KBM-7 (cell line): Measurements from ENCODE around the gene LGALS3.

Experiments
- DNase-seq: peaks from one replicate; pipeline ENCODE4 v3.0.0-alpha.2; 2015
- in situ Hi-C: fragments of 300-500 bp; cut with MboI; formaldehyde crosslinking; loops from 2 replicates; pipeline ENCODE4 v1.14.3; 2020; ENCODE audit warnings: low sequenced_read_pairs, low pct_unique_long_range_greater_than_20kb, mixed read lengths

The LGALS3 gene

DNA sequence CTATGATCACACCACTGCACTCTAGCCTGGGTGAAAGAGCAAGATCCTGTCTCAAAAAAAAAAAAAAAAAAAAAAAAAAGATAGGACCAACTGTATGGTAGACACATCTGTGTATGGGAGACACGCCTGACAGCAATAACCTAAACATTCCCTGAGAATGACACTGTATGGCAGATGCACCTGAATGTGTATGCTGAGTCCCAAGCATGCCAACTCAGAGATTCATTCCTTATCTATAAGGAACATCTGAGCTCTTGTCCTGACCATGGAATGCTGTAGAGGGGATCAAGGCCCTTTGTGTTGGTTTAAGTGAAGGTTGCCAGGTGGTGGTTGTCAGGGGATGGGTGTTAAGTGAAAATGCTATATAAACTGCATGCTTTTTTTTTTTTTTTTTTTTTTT, 19.2 kb upstream of the LGALS3 start:
- in situ Hi-C loops = no loop called here
- no peak for DNase-seq

DNA sequence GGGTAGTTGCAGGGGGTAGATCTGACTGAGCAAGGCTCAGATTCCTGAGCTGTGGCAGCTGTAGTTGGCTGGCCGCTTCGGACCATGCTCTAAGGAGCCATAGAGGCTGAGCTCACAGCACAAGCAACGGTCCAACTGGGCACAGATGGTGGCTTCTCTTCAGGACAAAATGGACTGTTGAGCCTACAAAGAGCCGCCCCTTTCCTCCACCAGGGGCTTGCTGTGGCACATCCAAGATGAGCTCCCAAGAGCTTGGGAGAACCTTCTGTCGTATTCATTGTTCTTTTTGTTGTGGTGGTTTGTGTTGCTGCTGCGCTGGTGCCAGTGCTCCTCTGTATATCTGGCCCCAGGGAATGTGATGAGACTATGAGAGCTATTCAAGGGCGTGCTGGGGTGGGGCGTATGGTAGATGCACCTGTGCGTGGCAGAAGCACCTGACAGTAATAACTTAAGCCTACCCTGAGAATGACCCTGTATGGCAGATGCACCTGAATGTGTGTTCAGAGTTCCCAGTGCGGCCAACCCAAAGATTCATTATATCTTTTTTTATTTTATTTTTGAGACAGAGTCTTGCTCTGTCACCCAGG, 17.8 kb upstream of the LGALS3 start:
- in situ Hi-C loops = no loop called here
- DNase-seq = no peak

DNA sequence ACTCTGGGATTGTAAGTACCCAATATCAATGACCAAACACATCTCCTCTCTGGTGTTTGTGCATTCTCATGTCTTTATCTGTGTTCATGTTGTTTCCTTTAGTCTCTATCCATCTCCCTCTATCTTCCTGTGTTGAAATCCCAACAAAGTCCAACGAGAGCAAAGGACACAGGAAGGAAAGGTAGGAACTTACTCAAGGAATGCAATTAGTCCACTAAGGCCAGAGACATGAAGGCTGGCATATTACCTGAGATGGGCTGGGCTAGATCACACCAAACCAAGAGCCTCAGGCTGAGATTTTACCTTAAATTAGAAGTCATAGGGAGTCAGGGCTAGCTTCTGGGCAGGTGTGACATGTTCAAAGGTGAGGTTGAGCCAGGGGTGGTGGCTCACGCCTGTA, 14.3 kb upstream of the LGALS3 start:
- in situ Hi-C loops = no loop called here
- DNase-seq = no peak

DNA sequence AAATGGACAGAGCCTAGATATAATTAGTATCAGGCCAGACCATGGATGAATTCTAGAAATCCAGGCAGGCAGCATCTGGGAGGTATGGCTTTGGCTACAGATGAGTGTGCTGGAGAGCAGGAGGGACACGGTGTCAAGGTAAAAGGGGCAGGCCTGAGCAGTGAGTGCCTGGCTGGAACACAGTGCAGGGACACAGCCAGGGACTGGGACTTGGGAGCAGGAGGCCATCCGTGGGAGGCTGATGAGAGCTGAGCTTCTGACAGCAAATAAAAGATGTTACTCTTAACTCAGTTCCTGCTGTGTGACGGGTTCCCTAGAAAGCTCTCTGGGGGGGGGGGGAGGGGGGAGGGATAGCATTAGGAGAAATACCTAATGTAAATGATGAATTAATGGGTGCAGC, 13.6 kb upstream of the LGALS3 start:
- no peak for DNase-seq

DNA sequence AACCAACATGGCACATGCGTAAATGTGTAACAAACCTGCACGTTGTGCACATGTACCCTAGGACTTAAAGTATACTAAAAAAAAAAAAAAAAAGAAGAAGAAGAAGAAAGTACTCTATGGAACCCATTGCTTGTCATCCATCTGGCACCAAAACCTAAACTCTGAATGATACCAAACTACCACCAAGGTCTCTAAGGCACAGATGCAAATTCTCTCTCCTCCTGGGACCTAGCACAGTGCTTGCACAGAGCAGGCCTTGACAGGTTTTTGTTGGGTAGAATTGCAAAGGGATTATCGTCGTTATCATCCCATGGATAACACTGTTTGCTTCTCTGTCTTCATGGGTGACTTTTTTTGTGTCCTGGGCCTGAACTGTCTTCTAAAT, 13.2 kb upstream of the LGALS3 start:
- in situ Hi-C loops = no loop called here
- DNase-seq = no peak

More for the DNA sequence above, 13.6 kb upstream of the LGALS3 start:
- in situ Hi-C loops = no loop called here

DNA sequence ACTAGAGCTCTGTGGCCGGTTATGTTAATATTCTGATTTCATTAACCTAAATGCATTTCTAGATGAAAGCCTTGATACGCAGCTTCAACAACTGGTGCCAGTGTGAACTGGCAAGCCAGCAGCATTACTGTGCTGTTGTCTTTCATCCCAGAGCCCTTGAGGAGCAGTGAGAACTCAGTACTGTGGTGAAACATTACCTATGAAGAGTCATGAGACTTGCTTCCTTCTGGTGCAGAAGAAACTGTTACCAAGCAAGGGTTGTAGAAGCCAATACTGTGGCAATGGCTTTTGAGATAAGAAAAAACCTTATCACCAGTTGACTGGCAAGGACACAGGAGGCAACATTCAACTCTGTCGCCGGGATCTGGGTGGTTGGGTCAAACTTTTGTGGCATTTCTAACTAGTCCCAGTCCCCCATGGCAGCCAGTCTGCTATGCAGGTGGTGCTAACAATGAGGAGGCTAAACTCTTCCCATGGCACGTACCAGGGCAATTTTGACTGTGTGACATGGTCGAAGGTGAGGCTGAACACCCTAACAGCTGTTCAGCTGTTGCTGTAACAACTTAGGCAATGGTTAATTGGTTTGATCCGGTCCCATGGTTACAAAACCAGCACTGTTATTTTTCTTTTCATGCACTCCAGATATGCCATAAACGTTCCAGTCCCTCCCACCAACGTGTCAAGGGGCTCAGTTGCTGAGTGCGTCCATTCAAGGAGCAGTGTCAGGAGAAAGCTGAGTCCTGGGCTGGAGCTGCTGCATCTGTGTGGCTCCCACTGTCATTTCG, 12.6 kb upstream of the LGALS3 start:
- in situ Hi-C loops = no loop called here
- no peak for DNase-seq

DNA sequence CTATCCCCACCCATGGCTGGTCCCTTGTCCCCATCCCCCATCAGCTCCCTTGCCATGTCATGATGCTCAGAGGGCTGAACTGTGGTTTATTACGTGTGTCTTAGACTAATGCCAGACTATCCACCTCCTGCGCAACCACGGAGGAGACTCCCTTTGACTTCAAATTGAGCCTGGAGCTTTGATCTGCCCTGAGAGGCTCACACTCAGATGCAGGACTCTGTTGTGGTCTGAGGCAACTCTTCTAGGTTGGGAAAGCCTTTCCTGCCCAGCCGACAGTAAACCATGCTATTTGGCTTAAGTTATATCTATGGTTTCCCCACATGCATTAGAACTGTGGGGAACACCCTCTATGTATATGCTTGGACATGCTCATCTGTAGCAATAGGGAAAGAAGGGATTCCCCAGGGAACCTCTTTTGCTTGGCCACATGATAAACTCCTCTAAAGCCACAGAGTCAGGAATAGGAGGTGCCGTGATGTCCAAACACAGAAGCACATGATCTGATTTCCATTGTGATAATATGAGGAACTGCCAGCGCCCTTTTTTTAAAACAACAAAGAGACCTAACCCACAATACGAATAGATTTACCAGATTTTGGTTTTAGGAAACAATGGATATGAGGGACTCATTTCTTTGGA, 11.1 kb upstream of the LGALS3 start:
- in situ Hi-C loops = no loop called here
- peak; percentile 41 for DNase-seq

DNA sequence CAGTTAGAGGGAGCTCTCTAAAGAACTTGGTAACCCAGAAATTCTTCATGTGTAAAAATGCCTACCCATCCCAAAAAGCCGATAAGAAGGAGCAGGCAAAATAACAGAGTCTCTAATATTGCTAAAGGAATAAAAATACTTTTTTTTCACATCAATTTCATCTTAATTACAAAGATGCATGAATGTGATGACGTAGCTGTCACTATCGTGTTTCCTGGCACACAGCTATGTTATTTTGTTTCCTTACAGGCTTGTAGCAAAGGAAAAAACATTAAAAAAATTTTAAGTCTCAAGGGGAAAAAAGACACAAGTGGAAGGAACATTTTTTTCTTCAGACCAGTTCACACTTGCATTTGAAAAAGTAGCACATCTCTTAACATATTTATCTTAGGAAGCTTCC, 10.3 kb upstream of the LGALS3 start:
- DNase-seq = no peak
- in situ Hi-C loops = no loop called here

DNA sequence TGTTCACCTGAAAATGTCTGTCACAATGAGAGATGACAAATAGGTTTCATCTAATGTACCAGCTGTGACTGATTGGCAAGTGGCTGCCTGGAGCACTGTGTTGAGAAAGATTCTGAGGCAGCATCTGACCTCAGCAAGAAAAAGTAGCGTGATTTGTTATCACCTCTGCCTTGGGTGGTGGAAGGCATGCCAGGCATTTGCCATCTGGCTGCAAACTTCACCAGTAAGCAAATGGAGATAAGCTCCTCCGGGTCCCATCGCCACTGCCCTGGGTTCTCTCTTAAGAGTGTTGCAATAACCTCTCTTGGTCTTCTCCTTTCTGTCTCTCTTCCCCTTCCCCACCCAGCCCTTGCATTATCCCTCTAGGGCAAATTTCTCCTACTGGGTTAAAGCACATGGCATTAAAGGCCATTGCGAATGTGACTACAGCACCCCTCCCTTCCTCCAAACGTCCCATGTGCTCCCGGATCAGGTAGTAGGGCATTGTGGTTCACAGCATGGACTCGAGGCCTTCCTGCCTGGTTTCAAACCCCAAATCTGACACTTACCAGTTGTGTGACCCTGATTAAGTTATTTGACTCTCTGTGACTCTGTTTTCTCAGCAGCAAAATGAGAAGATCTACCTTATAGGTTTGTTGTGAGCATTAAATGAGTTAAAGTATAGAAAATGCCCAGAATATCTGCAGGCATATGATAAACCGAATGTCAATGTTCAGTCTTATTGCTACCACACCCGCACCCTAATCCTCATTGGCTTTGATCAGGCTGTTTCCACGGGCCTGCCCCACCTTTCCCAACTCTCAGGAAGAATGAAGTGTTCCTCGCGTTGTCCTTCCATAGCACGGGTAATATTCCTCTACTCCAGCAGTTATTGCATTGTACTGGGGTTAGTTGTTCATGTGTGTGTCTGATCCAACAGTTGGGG, 8.2 kb upstream of the LGALS3 start:
- no peak for DNase-seq

DNA sequence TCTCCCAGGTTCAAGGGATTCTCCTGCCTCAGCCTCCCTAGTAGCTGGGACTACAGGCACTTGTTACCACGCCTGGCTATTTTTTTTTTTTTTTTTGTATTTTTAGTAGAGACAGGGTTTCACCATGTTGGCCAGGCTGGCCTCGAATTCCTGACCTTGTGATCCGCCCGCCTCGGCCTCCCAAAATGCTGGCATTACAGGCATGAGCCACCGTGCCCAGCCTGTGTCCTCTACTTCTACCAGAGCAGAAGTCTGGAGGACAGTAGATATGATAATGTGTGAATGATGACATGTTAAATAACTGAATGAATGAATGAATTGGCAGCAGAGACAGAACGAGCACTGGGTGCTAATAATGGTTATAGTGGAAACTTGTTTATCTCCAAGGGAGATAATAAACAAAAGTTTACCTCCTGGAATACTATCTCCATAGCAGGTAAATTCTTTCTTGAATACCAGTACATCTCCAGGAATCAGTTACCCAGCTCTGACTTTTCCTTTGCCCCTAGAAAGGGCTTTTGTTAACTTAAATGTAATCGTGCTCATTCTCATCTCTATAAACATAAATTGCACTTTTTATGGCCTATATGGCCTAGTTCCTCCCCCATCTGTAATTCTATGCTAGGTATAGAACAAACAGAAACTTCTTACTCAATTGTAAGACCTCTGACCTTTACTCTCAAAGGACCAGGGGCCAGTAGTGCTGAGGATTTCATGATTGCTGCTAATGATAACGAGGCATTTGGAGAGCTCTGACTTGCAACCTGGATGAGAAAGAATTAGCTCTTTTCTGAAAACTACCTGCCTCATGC, 7.2 kb upstream of the LGALS3 start:
- in situ Hi-C loops = no loop called here
- no peak for DNase-seq

More for the DNA sequence above, 8.2 kb upstream of the LGALS3 start:
- in situ Hi-C loops = no loop called here

DNA sequence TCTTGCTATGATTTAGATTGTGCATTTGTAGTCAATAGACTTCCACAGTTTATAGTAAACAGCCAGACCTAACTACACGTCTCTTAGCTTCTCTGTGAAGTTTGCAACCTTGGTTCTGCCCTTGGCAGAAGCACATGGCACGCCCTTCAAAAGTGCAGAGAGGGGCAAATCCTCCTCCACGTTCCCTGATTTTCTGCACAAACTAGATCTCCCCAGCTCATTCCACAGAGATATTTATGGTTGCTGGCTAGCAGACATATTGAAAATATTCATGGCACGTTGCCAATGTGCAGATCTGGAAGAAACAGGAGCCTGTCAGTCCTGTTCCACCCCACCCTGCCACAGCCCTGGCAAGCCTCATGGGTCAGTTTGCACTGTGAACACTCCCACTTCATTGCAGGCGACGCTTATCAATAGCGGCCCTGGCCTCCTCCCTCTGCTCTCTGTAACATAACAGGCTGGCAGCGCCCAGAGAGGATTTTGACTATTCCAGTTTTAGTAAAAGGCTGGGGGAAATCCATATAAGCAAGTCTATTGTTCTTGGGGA, 6.5 kb upstream of the LGALS3 start:
- DNase-seq = no peak
- in situ Hi-C loops = no loop called here

DNA sequence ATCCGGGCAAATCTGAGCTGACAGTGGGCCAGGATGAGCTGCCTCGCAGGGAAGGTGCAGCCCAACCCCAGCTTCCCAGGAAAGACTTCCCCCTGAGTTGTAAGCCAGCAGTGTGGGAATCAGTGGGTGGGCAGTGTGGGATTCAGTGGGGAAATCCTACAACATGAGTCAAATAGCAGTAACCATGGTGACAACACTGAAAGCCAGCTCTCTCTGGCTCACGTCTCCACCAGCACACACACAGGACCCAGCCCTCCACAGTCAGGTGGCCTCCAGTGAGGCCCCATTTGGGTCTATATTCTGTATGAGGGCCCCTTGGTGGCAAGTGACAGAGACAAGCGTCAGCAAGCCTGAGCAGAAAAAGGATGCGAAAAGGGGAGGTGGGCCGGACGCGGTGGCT, 6.0 kb upstream of the LGALS3 start:
- in situ Hi-C loops = no loop called here
- no peak for DNase-seq

DNA sequence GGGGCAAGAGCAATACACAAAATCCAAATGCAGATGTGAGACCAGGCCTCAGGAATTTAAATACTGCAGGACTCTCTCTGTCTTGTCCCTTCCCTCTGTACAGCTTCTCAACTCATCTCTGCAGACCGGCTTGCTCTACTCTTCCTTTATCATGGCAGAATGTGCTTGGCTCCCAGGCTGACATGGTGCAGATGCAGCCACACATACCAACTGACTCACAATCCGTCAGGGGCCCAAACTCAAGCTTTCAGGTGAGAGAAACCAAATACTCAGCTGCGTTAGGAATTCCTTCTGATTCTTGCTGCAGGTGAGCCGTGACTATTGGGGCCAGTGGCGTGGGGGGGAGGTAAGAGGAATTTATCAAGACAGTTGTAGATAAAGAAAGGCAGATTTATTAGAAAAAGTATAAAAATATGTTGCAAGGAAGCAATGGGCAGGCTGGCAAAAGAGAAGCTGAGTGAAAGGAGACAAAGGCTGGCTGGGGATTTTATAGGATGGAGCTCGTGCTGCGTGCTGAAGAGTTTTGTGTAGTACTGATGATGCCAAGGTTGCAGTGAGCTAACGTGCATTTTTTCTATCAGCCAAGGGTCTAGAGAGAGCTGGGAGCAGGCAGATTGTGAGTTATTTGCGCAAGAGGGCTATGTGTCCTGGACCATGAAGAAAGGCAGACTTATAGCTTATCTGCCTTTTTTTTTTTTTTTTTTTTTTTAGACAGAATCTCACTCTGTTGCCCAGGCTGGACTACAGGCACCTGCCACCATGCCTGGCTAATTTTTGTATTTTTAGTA, 5.0 kb upstream of the LGALS3 start:
- DNase-seq = no peak
- in situ Hi-C loops = no loop called here

DNA sequence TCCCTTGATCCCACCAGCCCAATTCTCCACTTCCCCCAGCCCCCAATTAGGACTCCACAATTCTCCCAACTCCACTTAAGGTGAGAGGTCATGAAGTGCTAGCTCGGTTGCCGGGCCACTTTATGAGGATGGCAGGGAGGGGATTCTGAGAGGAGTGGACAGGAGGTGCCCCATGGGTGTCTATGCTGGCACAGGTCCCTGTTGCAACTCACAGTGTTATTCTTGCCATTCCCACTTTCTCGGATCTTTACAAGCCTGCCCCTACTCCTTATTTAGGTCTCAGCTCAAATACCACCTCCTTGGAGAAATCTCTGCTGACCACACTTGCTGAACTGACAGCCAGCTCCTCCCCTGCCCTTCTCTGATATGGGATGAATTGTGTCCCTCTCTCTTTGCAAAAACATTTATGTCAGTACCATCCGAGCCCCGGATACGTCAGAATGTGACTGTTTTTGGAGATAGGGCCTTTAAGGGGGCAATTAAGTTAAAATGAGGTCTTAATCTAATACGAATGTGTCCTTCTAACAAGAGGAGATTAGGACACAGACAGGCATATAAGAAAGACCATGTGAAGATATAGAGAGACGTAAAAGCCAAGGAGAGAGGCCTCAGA, 4.2 kb upstream of the LGALS3 start:
- DNase-seq = no peak
- in situ Hi-C loops = no loop called here

DNA sequence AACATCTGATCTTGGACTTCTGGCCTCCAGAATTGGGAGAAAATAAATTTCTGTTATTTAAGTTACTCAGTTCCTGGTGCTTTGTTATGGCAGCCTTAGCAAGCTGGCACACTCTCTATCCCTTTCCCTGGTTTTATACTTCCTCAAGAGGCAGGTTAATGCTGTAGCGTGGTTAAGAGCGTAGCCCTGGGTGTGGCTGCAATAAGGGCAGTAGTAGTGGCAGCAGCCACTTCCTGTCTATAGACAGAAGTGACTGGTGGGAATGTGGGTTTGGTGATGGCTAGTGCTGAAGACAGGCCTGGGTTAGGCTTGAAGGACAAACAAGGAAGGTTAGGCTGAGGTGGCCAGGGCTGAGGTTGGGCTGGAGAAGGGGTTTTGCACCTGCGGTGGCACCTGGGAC, 3.6 kb upstream of the LGALS3 start:
- in situ Hi-C loops = no loop called here
- DNase-seq = peak; percentile 55

DNA sequence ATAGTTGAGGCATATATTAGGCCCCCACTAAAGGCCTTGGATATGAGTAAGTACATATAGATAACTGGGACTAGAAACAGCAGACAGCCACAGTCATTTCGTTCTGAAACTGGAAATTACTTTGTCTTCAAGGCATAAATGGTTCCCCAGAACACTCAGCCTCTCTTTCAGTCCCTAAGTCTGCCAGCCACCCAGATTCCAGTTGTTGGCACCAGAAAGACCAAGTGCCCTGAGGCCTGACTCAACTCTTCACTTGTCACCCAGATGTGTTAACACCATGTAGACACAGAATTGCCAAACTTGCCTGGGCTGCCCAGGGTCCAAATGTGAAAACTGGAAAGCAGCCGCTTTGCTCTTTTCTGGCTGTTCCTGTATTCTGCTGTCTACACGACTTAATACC, 3.0 kb upstream of the LGALS3 start:
- in situ Hi-C loops = no loop called here
- no peak for DNase-seq

DNA sequence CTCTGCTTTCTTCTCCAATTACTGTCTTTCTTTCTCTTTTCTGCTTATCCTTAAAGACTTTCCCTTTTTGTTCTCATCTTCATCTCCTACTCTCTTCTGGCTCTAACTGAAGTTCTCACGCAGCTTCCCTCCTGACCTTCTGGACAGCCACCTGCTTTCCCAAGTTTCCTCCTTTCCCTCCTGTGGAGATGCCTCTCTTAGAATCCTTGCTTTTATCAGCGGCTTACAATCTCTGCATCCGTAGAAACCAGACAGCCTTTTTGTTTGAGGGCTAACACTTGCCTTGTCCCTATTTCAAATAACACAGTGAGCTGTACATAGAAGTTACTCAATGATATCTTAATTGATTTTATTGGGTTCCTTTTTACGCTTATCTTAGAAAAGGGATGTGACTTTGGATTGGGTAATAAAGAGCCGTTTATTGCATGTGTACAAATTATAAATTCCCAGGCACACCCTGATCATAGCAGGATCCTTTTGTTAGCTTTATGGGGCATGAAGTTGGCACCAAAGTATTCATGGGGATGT, 2.1 kb upstream of the LGALS3 start:
- in situ Hi-C loops = no loop called here
- DNase-seq = no peak
